ENCODE data around the gene KDM1B.
A peak's percentile ranks its signal among the peaks of the same experiment; 100 is the strongest.
"Not testable (repeated sequence)": the region's sequence is repeated elsewhere in the genome, so short reads cannot be mapped to it uniquely, and the experiment has no call there.

KDM1B gene

GRCh38 chr6:18233770-18234169 lies 78.5 kb downstream of the KDM1B start:
- DNase-seq (ENCODE audit: low read depth, low spot score) = not testable (repeated sequence)

DNA sequence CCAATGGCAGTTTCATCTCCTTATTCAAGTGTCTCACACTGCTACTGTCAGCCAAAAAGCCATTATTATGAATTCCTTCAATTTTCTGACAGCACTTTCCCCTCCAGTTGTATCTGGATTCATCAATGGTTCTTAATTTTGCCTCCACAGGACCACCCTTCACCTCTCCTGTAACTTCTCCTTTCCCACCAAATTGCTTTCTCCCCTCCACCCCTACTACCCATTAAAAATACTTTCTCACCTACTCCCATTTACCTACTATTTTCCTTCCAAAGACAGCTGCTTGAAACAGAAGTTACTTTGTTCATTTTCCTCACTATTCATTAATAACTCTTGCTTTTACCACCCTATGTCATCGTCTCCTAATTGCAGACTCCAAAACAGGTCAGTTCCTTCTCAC lies 79.3 kb downstream of the KDM1B start:
- DNase-seq (ENCODE audit: low read depth, low spot score) = no peak

- no peak for DNase-seq (ENCODE audit: low read depth, low spot score)
Observed at GRCh38 chr6:18235524-18235923, 80.3 kb downstream of the KDM1B start.

DNA sequence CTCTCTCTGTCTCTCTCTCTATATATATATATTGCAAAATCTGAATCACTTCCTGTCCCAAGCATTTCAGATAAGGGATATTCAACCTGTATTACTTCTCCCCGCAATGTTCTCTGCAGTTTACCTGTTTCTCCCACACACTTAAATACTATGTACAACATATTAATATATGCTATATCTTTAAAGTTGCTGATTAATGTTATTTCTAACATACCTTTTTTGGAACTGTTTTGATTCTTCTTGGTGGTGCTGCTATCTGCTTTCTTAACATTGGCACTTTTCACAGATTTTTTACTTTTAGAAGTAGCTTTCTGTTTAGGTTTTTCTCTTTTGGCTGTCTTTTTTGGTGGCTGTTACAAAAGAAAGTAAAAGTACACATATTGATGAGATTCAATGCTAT lies 81.9 kb downstream of the KDM1B start:
- DNase-seq (ENCODE audit: low read depth, low spot score) = no peak

DNA sequence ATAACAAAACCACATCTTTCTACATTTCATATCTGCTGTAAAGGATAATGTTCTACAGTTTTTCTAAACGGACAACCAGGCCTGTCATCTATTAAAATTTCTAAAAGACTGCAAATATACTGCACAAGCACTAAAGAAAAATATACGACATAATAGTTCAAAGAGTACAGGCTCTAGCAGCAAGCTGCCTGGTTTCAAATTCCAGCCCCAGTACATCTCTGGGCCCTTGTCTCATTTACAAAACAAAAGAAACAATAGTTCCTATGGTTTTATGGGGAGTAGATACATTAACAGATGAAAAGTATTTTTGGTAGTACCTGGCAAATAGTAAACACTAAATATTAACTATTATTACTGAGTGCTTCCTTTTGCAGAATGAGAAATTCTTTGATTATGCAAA lies 85.0 kb downstream of the KDM1B start:
- DNase-seq (ENCODE audit: low read depth, low spot score) = no peak

- DNase-seq (ENCODE audit: low read depth, low spot score) = no peak
Observed at GRCh38 chr6:18241208-18242038, 86.2 kb downstream of the KDM1B start.

DNA sequence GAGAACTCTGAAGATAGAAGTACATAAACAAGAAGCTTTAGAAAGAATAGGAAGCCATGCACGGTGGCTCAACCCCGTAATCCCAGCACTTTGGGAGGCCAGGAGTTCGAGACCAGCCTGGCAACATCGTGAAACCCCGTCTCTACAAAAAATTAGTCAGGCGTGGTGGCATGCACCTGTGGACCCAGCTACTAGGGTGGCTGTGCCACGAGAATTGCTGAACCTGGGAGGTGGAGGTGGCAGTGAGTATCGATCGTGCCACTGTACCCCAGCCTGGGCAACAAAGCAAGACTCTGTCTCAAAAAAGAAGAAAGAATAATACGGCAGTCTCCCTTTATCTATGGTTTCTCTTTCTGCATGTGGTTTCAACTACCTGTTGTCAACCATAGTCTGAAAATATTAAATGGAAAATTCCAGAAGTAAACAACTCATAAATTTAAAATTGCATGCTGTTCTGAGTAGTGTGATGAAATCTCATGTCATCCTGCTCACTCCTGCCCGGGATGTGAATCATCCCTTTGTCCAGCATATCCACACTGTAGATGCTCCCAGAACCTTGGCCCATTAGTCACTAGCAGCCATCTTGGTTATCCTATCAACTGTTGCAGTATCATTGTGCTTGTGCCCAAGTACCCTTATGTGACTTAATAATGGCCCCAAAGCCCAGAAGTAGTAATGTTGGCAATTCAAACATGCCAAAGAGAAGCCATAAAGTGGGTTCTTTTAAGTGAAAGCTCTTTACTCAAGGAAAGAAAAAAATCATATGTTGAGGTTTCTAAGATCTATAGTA lies 87.0 kb downstream of the KDM1B start:
- DNase-seq (ENCODE audit: low read depth, low spot score) = peak; percentile 36

DNA sequence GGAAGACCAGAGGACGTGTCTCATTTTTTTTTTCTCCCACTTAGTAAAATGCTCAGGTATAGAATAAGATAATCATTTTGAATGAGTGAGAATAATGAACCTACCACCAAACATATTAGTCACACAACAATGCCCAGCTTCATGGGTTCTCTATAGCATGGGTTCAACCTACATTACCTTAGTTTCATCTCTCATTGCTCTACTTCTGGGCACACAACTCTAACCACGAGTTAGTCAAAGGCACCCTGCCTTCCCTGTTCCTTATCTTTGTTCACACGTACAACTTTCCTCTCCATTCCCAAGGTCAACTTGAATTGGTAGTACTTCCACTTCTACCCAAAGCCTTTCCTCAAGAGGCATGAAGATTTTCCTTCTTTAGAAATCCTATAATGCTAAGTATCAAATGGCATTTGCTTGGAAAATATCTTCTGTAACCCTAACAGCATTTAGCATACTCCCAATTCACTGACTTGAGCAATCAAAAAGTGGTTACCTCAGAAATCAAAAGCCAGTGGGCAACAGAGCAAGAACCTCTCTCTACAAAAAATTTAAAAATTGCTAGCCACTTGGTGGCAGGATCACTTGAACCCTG lies 88.2 kb downstream of the KDM1B start:
- no peak for DNase-seq (ENCODE audit: low read depth, low spot score)

DNA sequence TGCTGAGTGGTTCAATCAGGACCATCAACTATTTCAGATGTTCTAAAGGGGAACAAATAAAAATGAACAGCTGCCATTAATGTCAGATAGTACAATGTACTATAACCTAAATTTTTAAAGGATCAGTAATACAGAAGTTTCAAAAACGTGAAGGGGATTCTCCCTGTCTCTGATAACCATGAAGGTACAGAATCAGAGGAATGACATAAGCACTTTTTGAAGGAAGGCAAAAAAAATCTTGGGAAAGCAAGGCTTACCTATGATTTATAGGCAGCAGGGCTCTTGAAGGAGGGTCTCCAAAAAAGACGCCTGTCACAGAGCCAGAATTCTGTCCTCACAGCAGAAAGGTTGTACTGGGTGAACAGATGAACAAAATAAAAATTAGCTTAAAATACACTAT lies 89.0 kb downstream of the KDM1B start:
- DNase-seq (ENCODE audit: low read depth, low spot score) = no peak

DNA sequence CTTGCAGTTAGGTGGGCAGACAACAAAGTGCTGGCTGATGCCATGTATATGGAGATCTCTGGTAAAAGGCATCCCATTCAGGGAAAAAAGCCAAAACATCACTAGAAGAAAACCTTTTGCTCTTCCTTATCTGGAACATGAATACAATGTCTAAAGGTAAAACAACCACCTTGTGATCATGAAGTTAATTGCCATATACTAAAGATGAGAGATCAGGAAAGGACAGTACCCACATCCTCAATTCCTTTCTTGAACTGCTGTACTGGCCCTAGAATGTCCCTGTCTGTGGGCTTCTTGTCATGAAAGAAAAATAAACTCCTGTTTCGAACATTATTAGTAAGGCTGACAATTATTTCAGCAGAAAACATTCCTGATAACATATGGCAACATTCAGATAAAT lies 89.9 kb downstream of the KDM1B start:
- DNase-seq (ENCODE audit: low read depth, low spot score) = no peak

DNA sequence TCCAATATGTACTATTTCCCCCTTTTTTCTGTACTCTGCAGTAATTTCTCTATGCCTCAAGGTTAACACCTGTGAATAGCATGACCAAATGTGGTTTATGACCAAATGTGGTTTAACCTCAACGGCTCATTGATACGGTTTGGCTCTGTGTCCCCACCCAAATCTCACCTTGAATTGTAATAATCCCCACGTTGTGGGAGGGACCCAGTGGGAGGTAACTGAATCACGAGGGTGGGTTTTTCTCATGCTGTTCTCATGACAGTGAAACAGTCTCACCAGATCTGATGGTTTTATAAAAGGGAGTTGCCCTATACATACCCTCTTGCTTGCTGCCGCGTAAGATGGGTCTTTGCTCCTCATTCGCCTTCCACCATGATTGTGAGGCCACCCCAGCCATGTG lies 90.4 kb downstream of the KDM1B start:
- DNase-seq (ENCODE audit: low read depth, low spot score) = no peak

DNA sequence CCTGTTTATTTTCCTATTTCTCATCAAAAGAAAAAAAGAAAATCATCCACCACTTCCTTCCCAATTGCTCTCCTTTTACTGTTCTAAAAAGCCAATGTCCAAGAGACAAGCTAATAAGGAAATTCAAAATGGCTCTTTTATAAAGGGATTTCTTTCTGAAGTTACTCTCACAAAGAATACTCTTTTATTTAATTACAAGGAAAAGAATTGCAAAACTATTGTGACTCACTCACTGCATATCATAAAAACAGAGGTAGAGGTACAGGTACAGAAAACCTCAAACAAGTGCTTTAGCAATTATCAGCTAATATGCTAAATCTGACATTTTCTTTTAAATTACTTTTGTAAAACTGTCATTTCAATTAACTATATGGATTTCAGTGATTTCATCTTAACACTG lies 91.0 kb downstream of the KDM1B start:
- no peak for DNase-seq (ENCODE audit: low read depth, low spot score)

- DNase-seq (ENCODE audit: low read depth, low spot score) = no peak
Observed at GRCh38 chr6:18247002-18247401, 91.8 kb downstream of the KDM1B start.

DNA sequence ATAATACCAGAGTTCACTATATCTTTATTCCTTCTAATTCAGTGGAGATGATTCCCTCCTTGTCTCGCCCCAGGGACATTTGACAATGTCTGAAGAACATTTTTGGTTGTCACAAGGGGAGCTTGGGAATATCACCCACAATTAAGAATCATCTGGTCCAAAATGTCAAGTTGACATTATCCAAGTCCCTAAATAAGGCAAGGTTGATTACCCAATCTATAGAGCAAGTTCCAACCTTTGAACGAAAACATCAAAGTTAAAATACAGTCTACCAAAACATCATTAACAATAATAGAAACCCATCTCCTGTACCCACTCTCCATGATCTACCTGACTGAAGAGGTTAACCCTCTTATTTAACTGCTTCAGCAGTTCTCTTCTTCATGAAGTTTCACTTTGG lies 93.5 kb downstream of the KDM1B start:
- DNase-seq (ENCODE audit: low read depth, low spot score) = no peak

- DNase-seq (ENCODE audit: low read depth, low spot score) = no peak
Observed at GRCh38 chr6:18249271-18249670, 94.0 kb downstream of the KDM1B start.

DNA sequence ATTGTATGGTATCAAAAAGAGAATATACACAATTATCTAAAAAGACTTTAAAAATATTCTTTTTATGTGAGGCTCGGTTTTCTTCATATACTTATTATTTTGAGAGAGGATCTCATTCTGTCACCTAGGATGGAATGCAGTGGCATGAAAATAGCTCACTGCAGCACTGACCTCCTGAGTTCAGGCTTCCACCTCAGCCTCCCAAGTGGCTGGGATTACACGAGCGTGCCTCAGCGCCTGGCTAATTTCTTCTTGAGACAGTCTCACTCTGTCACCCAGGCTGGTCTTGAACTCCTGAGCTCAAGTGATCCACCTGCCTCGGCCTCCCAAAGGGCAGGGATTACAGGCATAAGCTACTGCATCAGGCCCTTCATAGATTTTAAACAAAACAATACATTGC lies 98.4 kb downstream of the KDM1B start:
- no peak for DNase-seq (ENCODE audit: low read depth, low spot score)

DNA sequence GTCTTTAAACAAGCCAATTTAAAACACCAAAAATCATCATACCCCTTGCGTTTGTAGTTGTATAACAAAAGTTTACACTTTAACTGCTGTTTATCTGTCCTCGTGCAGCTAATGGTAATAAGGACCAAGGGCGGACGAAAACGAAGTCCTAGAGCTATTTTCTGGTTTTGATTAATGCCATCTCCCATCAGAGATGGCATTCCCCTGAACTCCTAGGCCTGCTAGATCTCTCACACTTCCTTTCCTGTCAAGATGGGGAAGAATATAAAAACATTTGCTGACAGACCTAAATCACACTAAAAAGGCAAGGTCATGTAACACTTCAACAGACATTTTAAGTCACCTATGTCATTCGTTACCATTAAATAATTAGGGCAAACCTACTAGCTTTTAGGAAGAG lies 99.6 kb downstream of the KDM1B start:
- no peak for DNase-seq (ENCODE audit: low read depth, low spot score)

GRCh38 chr6:18259675-18260447 lies 104.6 kb downstream of the KDM1B start:
- no peak for DNase-seq (ENCODE audit: low read depth, low spot score)

- DNase-seq (ENCODE audit: low read depth, low spot score) = peak; percentile 83
Observed at GRCh38 chr6:18260448-18261106, 105.4 kb downstream of the KDM1B start.

DNA sequence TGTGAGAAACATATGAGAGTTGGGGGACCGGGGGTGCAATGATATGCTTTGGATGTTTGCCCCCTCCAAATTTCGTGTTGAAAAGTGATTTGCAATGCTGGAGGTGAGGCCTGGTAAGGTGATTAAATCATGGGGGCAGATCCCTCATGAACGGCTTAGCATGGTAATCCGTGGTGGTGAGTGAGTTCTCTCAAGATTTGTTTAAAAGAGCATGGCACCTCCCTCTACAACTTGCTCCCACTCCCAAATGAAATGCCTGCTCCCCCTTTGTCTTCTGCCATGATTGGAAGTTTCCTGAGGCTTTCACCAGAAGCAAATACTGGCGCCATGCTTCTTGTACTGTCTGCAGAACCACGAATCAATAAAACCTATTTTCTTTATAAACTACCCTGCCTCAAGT lies 106.7 kb downstream of the KDM1B start:
- no peak for DNase-seq (ENCODE audit: low read depth, low spot score)

DNA sequence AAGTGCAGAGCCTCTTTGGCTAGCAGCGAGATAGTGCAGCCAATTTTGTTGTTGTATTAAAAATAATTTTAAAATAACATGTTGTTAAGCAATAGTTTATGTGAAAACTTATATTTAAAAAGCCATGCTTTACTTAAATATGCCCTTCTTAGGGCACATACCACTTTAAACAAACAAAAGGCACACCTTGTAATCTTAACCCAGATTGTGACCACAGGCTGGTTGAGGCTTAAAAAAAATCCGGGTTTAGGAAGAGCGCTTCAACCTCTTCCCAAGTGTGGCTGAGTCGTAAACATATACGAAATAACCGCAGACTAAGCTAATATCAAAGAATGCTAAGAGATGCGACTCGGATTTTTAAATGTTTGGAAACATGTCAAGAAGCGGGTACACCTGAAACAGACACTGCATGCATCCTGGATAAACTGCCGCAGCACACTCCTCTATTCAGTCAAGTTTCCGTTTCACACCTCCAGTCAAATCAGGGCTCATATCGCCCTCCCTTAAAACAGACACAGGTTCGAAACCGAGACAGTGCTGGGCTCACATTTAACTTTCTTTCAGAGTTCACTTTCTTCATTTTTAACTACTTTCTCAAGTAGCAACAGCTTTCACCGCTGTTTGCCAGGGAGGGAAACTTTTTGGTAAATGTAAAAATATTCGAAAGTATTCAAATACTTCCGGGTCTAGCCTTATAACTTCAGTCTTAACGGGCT lies 107.6 kb downstream of the KDM1B start:
- peak; percentile 37 for DNase-seq (ENCODE audit: low read depth, low spot score)

All from astrocyte of the hippocampus (primary cell).